Hepatocyte (in vitro differentiated cells): ENCODE data around the gene FXYD1. TPM values are rescaled to one million over a fixed set of nuclear protein-coding genes. Genes with fewer than 3 reads are reported as not detected.

Experiments
- DNase-seq: peaks from one replicate; pipeline ENCODE4 v3.0.0-alpha.2; 2016; ENCODE audit warnings: low spot score
- H2AFZ ChIP-seq: fragments of 200-600 bp; sonication (generic); 2 replicates; pipeline ENCODE4 v1.6.0; 2016; ENCODE audit warnings: antibody characterized with exemption, mild to moderate bottlenecking
- H3K27ac ChIP-seq: fragments of 200-600 bp; sonication (generic); 2 replicates; pipeline ENCODE4 v1.5.1; 2016; ENCODE audit warnings: mild to moderate bottlenecking
- H3K27me3 ChIP-seq: fragments of 200-600 bp; sonication (generic); 2 replicates; pipeline ENCODE4 v1.6.1; 2016
- H3K36me3 ChIP-seq: fragments of 200-600 bp; sonication (generic); replicated peaks from 2 replicates; pipeline ENCODE4 v1.5.1; 2016; ENCODE audit warnings: low read depth; ENCODE audit not compliant: insufficient read depth
- H3K4me1 ChIP-seq: fragments of 200-600 bp; sonication (generic); 2 replicates; pipeline ENCODE4 v1.5.1; 2016; ENCODE audit warnings: mild to moderate bottlenecking, moderate library complexity; ENCODE audit not compliant: insufficient read depth
- H3K4me2 ChIP-seq: fragments of 200-600 bp; sonication (generic); 2 replicates; pipeline ENCODE4 v1.6.0; 2016
- H3K4me3 ChIP-seq: fragments of 200-600 bp; sonication (generic); 2 replicates; pipeline ENCODE4 v1.5.1; 2016; ENCODE audit warnings: mild to moderate bottlenecking
- H3K79me2 ChIP-seq: fragments of 200-600 bp; sonication (generic); 2 replicates; pipeline ENCODE4 v1.6.0; 2017; ENCODE audit warnings: mild to moderate bottlenecking
- H3K9me2 ChIP-seq: fragments of 200-600 bp; sonication (generic); replicated peaks from 2 replicates; pipeline ENCODE4 v1.6.0; 2017; ENCODE audit warnings: mild to moderate bottlenecking; ENCODE audit not compliant: insufficient read depth
- H3K9me3 ChIP-seq: fragments of 200-600 bp; sonication (generic); 2 replicates; pipeline ENCODE4 v1.5.1; 2016; ENCODE audit warnings: low read depth, mild to moderate bottlenecking
- H4K20me1 ChIP-seq: fragments of 200-600 bp; sonication (generic); 2 replicates; pipeline ENCODE4 v1.6.0; 2016; ENCODE audit warnings: mild to moderate bottlenecking; ENCODE audit not compliant: insufficient read depth, poor library complexity, severe bottlenecking
- CTCF ChIP-seq: fragments of 200-600 bp; sonication (generic); IDR thresholded peaks from 2 replicates; pipeline ENCODE4 v1.5.1; 2016; ENCODE audit warnings: antibody characterized with exemption, mild to moderate bottlenecking; ENCODE audit not compliant: poor library complexity
- EZH2 ChIP-seq: fragments of 200-600 bp; sonication (generic); IDR thresholded peaks from 2 replicates; pipeline ENCODE4 v1.6.1; 2016; ENCODE audit warnings: antibody characterized with exemption, mild to moderate bottlenecking, borderline replicate concordance
- EZH2phosphoT487 ChIP-seq: fragments of 200-600 bp; sonication (generic); IDR thresholded peaks from one replicate; pipeline ENCODE4 v1.6.1; 2018; ENCODE audit warnings: antibody characterized with exemption, mild to moderate bottlenecking, low read depth, moderate library complexity; ENCODE audit not compliant: unreplicated experiment, severe bottlenecking
- WGBS: methylation state at CpG from one replicate; pipeline ENCODE4 v1.1.6; 2016; ENCODE audit warnings: low lambda C conversion rate; ENCODE audit errors: missing lambda C conversion rate; 5-methylcytosine and 5-hydroxymethylcytosine counted together
- polyA plus RNA-seq: library from polyadenylated mRNA; unstranded; fragments of >200 nt; fragmentation: Nextera tagmentation; extraction: Ambion mirVana; gene quantifications from 2 replicates; pipeline ENCODE4 v1.2.1, GENCODE V29; 2016
- total RNA-seq: library from RNA; depleted of rRNA; stranded (reverse); fragments of >200 nt; gene quantifications from 2 replicates; pipeline ENCODE4 v1.2.3, GENCODE V29; 2014

FXYD1 gene
- total and polyA plus RNA-seq, 2 experiments from 2014 or later: 2.9 to 22.0 TPM

- DNase-seq: peak; percentile 88
- no peaks in the 10 kb centered on the region for H3K27me3 ChIP-seq
- H3K79me2 ChIP-seq: no peaks in the 10 kb centered on the region
- no peak overlapping the region for H3K4me3 ChIP-seq
- H2AFZ ChIP-seq: no peak overlapping the region
- no peaks in the 10 kb centered on the region for H4K20me1 ChIP-seq
- peaks cover 40% of the 10 kb centered on the region for H3K4me1 ChIP-seq
- H3K9me2 ChIP-seq: no peaks in the 10 kb centered on the region
- H3K27ac ChIP-seq: peak overlapping the region; percentile 41
- TF ChIP-seq CTCF (peak; percentile 87), EZH2phosphoT487 (no peak), EZH2 (no peak)
- H3K36me3 ChIP-seq: no peaks in the 10 kb centered on the region
- 1% methylated on average over 5 of the region's 7 CpGs for WGBS
- peak overlapping the region; percentile 69 for H3K4me2 ChIP-seq
- no peaks in the 10 kb centered on the region for H3K9me3 ChIP-seq
These were observed 3.2 kb upstream of the FXYD1 start for GRCh38 chr19:35135389-35135909.

- H3K27ac ChIP-seq: peak overlapping the region; percentile 71
- DNase-seq: no peak
- no peak overlapping the region for H3K4me3 ChIP-seq
- no peaks in the 10 kb centered on the region for H3K79me2 ChIP-seq
- WGBS: 87% methylated on average over 11 of the region's 11 CpGs
- no peaks in the 10 kb centered on the region for H3K27me3 ChIP-seq
- H3K9me2 ChIP-seq: no peaks in the 10 kb centered on the region
- no peaks in the 10 kb centered on the region for H3K36me3 ChIP-seq
- TF ChIP-seq EZH2phosphoT487 (no peak), EZH2 (no peak), CTCF (no peak)
- no peak overlapping the region for H2AFZ ChIP-seq
- H4K20me1 ChIP-seq: no peaks in the 10 kb centered on the region
- no peak overlapping the region for H3K4me2 ChIP-seq
- peaks cover 35% of the 10 kb centered on the region for H3K4me1 ChIP-seq
- H3K9me3 ChIP-seq: no peaks in the 10 kb centered on the region
These were observed 2.4 kb upstream of the FXYD1 start for GRCh38 chr19:35136231-35136630.

GRCh38 chr19:35136977-35137702 lies 1.5 kb upstream of the FXYD1 start:
- 65% methylated on average over 9 of the region's 9 CpGs for WGBS
- TF ChIP-seq CTCF (no peak), EZH2 (no peak), EZH2phosphoT487 (no peak)
- Histone ChIP-seq H3K4me1 (peaks cover 43% of the 10 kb centered on the region), H3K9me2 (no peaks in the 10 kb centered on the region), H4K20me1 (no peaks in the 10 kb centered on the region), H3K36me3 (no peaks in the 10 kb centered on the region), H3K9me3 (no peaks in the 10 kb centered on the region), H2AFZ (no peak overlapping the region), H3K4me3 (no peak overlapping the region), H3K4me2 (no peak overlapping the region), H3K27ac (peak overlapping the region; percentile 71), H3K27me3 (peaks cover 9% of the 10 kb centered on the region), H3K79me2 (no peaks in the 10 kb centered on the region)
- no peak for DNase-seq
